Epidermal melanocyte (primary cell): ENCODE measurements around the gene TWIST1.
A peak's percentile ranks its signal among the peaks of the same experiment; 100 is the strongest.

Experiments used
- DNase-seq: peaks from one replicate; pipeline ENCODE4 v3.0.0; 2011; ENCODE audit warnings: low spot score; ENCODE audit not compliant: insufficient read length

The TWIST1 gene

GRCh38 chr7:19117091-19117869 is at the start of gene TWIST1:
TWIST1 (minus strand) TSS chr7:19117636; CDS start chr7:19117321, 315 bp downstream.
- peak; percentile 80 for DNase-seq

- DNase-seq: no peak
Observed at GRCh38 chr7:19161671-19162070, 44.2 kb upstream of the TWIST1 start.

GRCh38 chr7:19146699-19147098 is 29.3 kb upstream of the TWIST1 start:
- DNase-seq: no peak

- no peak for DNase-seq
Observed at GRCh38 chr7:19145434-19146115, 28.1 kb upstream of the TWIST1 start.

GRCh38 chr7:19144661-19145433 is 27.4 kb upstream of the TWIST1 start, which contains the start of gene FERD3L:
FERD3L (minus strand) TSS chr7:19145421; CDS start chr7:19145362, 59 bp downstream.
- DNase-seq: no peak

- no peak for DNase-seq
Observed at GRCh38 chr7:19143881-19144574, 26.6 kb upstream of the TWIST1 start.

GRCh38 chr7:19139706-19140327 is 22.4 kb upstream of the TWIST1 start:
- no peak for DNase-seq

GRCh38 chr7:19133886-19134285 is 16.4 kb upstream of the TWIST1 start:
- no peak for DNase-seq

GRCh38 chr7:19133390-19133789 is 16.0 kb upstream of the TWIST1 start:
- DNase-seq: no peak

- no peak for DNase-seq
Observed at GRCh38 chr7:19128856-19129255, 11.4 kb upstream of the TWIST1 start.

GRCh38 chr7:19121977-19122588 is 4.6 kb upstream of the TWIST1 start:
- peak; percentile 64 for DNase-seq

GRCh38 chr7:19119870-19120486 is 2.5 kb upstream of the TWIST1 start:
- no peak for DNase-seq

GRCh38 chr7:19119372-19119771 is 1.9 kb upstream of the TWIST1 start:
- no peak for DNase-seq

- DNase-seq: no peak
Observed at GRCh38 chr7:19118636-19119371, 1.4 kb upstream of the TWIST1 start.

- DNase-seq: no peak
Observed at GRCh38 chr7:19117870-19118608, 603 bp upstream of the TWIST1 start.

- DNase-seq: no peak
Observed at GRCh38 chr7:19116121-19117090, 1.0 kb downstream of the TWIST1 start.

GRCh38 chr7:19114551-19114855 is 2.9 kb downstream of the TWIST1 start:
- no peak for DNase-seq
